ENCODE measurements around the gene AXIN1. TPM values are rescaled to one million over a fixed set of nuclear protein-coding genes. Genes with fewer than 3 reads are reported as not detected.

Gene AXIN1
- total RNA-seq, 1 donor from 2014 or later, result 22.4 TPM

DNA sequence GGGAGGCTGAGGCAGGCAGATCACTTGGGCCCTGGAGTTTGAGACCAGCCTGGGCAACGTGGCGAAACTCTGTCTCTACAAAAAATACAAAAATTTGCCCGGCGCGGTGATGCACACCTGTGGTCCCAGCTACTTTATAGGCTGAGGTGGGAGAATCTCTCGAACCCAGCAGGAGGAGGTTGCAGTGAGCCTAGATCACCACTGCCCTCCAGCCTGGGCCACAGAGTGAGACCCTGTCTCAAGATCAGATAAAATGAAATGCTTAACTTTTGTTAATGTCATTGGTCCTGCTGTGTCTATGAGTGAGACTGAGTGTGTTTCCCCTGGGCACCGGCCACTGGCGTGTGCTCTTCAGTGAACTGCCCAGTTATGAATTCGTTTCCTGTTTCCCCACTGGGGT lies 107.4 kb downstream of the AXIN1 start:
- TF ChIP-seq CTCF (IDR thresholded peaks at IDR 0.05), result no peak
- Histone ChIP-seq H3K4me1 (no peaks in the 10 kb centered on the region), H3K9me3 (no peaks in the 10 kb centered on the region), H3K36me3 (peaks cover 1% of the 10 kb centered on the region), H3K27me3 (ENCODE audit: low read depth) (no peaks in the 10 kb centered on the region), H3K4me3 (no peak overlapping the region), H3K27ac (no peak overlapping the region)
- DNase-seq, result no peak
- intact Hi-C loops (cut with DNase I), result no loop called here
- no peak for ATAC-seq

DNA sequence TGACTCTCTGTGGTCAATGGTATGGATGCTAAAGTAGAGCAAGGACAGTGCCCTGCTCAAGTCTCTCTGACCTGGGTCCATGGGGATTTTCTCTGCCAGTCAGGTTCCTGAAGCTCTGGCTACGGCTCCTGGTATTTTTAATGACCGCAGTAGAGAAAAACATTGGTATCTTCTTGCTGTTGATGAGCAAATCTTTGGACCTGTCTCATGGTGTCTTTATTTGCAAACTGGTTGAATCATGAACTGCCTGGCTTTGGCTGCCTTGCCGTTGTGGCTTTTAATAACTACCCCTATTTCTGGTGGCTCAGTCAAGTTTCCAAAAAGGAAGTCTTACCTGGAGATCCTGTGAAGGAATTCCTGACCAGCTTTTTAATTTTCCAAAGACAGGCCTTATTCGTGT lies 109.2 kb downstream of the AXIN1 start:
- H3K27me3 ChIP-seq (ENCODE audit: low read depth), result no peaks in the 10 kb centered on the region
- intact Hi-C loops (cut with DNase I), result no loop called here
- DNase-seq (no peak), ATAC-seq (no peak)
- H3K9me3 ChIP-seq, result no peaks in the 10 kb centered on the region
- no peak for TF ChIP-seq CTCF (IDR thresholded peaks at IDR 0.05)
- no peaks in the 10 kb centered on the region for H3K4me1 ChIP-seq
- no peaks in the 10 kb centered on the region for H3K36me3 ChIP-seq
- H3K4me3 ChIP-seq, result no peak overlapping the region
- no peak overlapping the region for H3K27ac ChIP-seq

DNA sequence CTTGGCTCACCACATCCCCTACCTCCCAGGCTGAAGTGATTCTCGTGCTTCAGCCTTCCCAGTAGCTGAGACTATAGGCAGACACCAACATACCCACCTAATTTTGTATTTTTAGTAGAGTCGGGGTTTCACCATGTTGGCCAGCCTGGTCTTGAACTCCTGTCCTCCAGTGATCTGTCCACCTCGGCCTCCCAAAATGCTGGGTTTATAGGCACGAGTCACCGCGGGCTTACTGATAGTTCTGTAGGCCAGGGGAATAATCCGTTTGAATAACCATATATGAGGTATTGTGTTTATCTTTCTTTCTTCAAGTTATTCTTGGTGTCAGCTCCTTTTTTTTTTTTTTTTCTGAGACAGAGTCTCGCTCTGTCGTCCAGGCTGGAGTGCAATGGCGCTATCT lies 110.2 kb downstream of the AXIN1 start:
- Histone ChIP-seq H3K4me3 (no peak overlapping the region), H3K27ac (no peak overlapping the region), H3K4me1 (no peaks in the 10 kb centered on the region), H3K9me3 (no peaks in the 10 kb centered on the region), H3K27me3 (ENCODE audit: low read depth) (no peaks in the 10 kb centered on the region), H3K36me3 (no peaks in the 10 kb centered on the region)
- TF ChIP-seq CTCF (IDR thresholded peaks at IDR 0.05), result no peak
- no peak for ATAC-seq
- intact Hi-C loops (cut with DNase I), result no loop called here
- DNase-seq, result no peak

DNA sequence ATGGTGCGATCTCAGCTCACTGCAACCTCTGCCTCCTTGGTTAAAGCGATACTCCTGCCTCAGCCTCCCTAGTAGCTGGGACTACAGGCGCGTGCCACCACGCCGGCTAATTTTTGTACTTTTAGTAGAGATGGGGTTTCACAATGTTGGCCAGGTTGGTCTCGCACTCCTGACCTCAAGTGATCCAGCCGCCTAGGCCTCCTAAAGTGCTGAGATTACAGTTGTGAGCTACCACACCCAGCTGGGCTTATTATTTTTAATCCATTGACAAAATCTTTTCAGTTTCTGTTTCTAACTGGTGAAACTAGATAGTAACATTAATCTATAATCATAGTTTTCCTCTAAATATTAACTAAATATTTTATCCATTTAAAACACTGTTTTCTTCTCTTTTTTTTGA lies 112.0 kb downstream of the AXIN1 start:
- ATAC-seq (no peak), DNase-seq (no peak)
- peaks cover 7% of the 10 kb centered on the region for H3K4me1 ChIP-seq
- H3K27me3 ChIP-seq (ENCODE audit: low read depth), result no peaks in the 10 kb centered on the region
- no peak overlapping the region for H3K4me3 ChIP-seq
- no peaks in the 10 kb centered on the region for H3K36me3 ChIP-seq
- no peak overlapping the region for H3K27ac ChIP-seq
- TF ChIP-seq CTCF (IDR thresholded peaks at IDR 0.05), result no peak
- intact Hi-C loops (cut with DNase I), result no loop called here
- H3K9me3 ChIP-seq, result no peaks in the 10 kb centered on the region

DNA sequence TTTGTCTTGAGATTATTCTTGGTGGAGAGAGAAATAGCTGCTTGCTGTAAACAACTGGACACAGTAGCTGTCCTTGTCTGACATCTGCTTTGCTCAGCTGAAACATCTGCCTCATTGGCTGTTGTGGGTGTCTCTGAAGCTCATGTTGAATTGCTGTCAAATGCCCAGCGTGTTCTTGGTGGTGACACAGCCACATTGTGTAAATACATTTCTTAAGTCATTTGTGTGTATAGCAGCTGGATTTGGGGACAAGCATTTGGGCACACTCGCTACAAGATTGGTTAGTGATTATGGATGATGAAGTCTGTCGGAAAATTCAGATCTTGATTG lies 112.6 kb downstream of the AXIN1 start:
- H3K4me3 ChIP-seq, result no peak overlapping the region
- H3K27me3 ChIP-seq (ENCODE audit: low read depth), result no peaks in the 10 kb centered on the region
- DNase-seq (no peak), ATAC-seq (no peak)
- peaks cover 10% of the 10 kb centered on the region for H3K4me1 ChIP-seq
- H3K27ac ChIP-seq, result no peak overlapping the region
- H3K9me3 ChIP-seq, result no peaks in the 10 kb centered on the region
- TF ChIP-seq CTCF (IDR thresholded peaks at IDR 0.05), result no peak
- no peaks in the 10 kb centered on the region for H3K36me3 ChIP-seq
- intact Hi-C loops (cut with DNase I), result no loop called here

Other genes starting within 250 kb of the AXIN1 start
- gene NPRL3, start 214.1 kb downstream of the AXIN1 start, total RNA-seq, result 29.1 TPM
- gene HBZ, start 200.1 kb downstream of the AXIN1 start, total RNA-seq, result not detected
- gene HBM, start 186.7 kb downstream of the AXIN1 start, total RNA-seq, result not detected
- 232 TPM for gene HBA2, start 179.8 kb downstream of the AXIN1 start, total RNA-seq
- gene HBA1, start 176.0 kb downstream of the AXIN1 start, total RNA-seq, result 217 TPM
- gene HBQ1, start 172.3 kb downstream of the AXIN1 start, total RNA-seq, result not detected
- 70.9 TPM for gene LUC7L, start 123.3 kb downstream of the AXIN1 start, total RNA-seq
- gene FAM234A, start 117.9 kb downstream of the AXIN1 start, total RNA-seq, result 51.7 TPM
- 8.2 TPM for gene RGS11, start 76.8 kb downstream of the AXIN1 start, total RNA-seq
- not detected for gene ARHGDIG, start 72.1 kb downstream of the AXIN1 start, total RNA-seq
- not detected for gene PDIA2, start 69.6 kb downstream of the AXIN1 start, total RNA-seq
- 43.4 TPM for gene MRPL28, start 17.8 kb upstream of the AXIN1 start, total RNA-seq
- gene PGAP6, start 29.3 kb upstream of the AXIN1 start, total RNA-seq, result 55.8 TPM
- 42.3 TPM for gene NME4, start 44.5 kb upstream of the AXIN1 start, total RNA-seq
- gene DECR2, start 49.2 kb upstream of the AXIN1 start, total RNA-seq, result 10.1 TPM
- 32.2 TPM for gene RAB11FIP3, start 72.9 kb upstream of the AXIN1 start, total RNA-seq
- gene CAPN15, start 175.0 kb upstream of the AXIN1 start, total RNA-seq, result 44.3 TPM
- not detected for gene PRR35, start 207.7 kb upstream of the AXIN1 start, total RNA-seq
- 2.7 TPM for gene NHLRC4, start 214.3 kb upstream of the AXIN1 start, total RNA-seq
- 68.9 TPM for gene PIGQ, start 217.2 kb upstream of the AXIN1 start, total RNA-seq
- 40.1 TPM for gene RAB40C, start 237.3 kb upstream of the AXIN1 start, total RNA-seq

Measured in lower lobe of right lung (tissue), 2 donors.